Measurements from ENCODE around the gene ITPK1.

The ITPK1 gene

GRCh38 chr14:92984082-92984788, 131.5 kb downstream of the ITPK1 start:
- no peak for DNase-seq

GRCh38 chr14:92982956-92983355, 132.8 kb downstream of the ITPK1 start:
- DNase-seq = no peak

GRCh38 chr14:92981726-92982125, 134.0 kb downstream of the ITPK1 start:
- DNase-seq = no peak

- DNase-seq = no peak
Measured at GRCh38 chr14:92980866-92981265, 134.9 kb downstream of the ITPK1 start.

- DNase-seq = no peak
Measured at GRCh38 chr14:92978229-92979021, 137.3 kb downstream of the ITPK1 start.

GRCh38 chr14:92976268-92976667, 139.5 kb downstream of the ITPK1 start:
- DNase-seq = no peak

GRCh38 chr14:92974541-92975345, 141.0 kb downstream of the ITPK1 start:
- no peak for DNase-seq

GRCh38 chr14:92973798-92974372, 141.8 kb downstream of the ITPK1 start:
- DNase-seq = no peak

- DNase-seq = no peak
Measured at GRCh38 chr14:92973261-92973797, 142.4 kb downstream of the ITPK1 start.

- no peak for DNase-seq
Measured at GRCh38 chr14:92971601-92972180, 144.0 kb downstream of the ITPK1 start.

- DNase-seq = no peak
Measured at GRCh38 chr14:92970271-92970670, 145.5 kb downstream of the ITPK1 start.

- no peak for DNase-seq
Measured at GRCh38 chr14:92969871-92970270, 145.9 kb downstream of the ITPK1 start.

- DNase-seq = no peak
Measured at GRCh38 chr14:92969430-92969829, 146.3 kb downstream of the ITPK1 start.

GRCh38 chr14:92968291-92969020, 147.3 kb downstream of the ITPK1 start:
- DNase-seq = no peak

- DNase-seq = no peak
Measured at GRCh38 chr14:92967346-92967926, 148.3 kb downstream of the ITPK1 start.

- DNase-seq = no peak
Measured at GRCh38 chr14:92965281-92965680, 150.4 kb downstream of the ITPK1 start.

GRCh38 chr14:92964124-92965109, 151.3 kb downstream of the ITPK1 start:
- DNase-seq = no peak

GRCh38 chr14:92963301-92964123, 152.2 kb downstream of the ITPK1 start:
- DNase-seq = no peak

- no peak for DNase-seq
Measured at GRCh38 chr14:92962831-92963095, 153.0 kb downstream of the ITPK1 start.

Data from stimulated activated CD4-positive, alpha-beta T cell treated with anti-CD3 and anti-CD28 coated beads, Interleukin-4, amount 100 ng/mL, for 4 hours (primary cell).